Thyroid gland (tissue), 4 donors: Measurements from ENCODE around the gene IL1RL1.

ENCODE experiments used
- POLR2A ChIP-seq, 2 donors: fragments of 450-650 bp; IDR thresholded peaks; one replicate each; pipeline ENCODE4 v1.6.1; 2017; ENCODE audit warnings: antibody characterized with exemption in 2 of 2, mild to moderate bottlenecking in 2 of 2, moderate library complexity in 1 of 2
- TF ChIP-seq, protein P1 (sequence below), 6 experiments: fragments of 200-600 bp in 3 of 6; fragments of 450-650 bp in 3 of 6; sonication (generic) in 3 of 6; IDR thresholded peaks; one replicate each; pipeline ENCODE4 v1.5.1; 2016 to 2019; ENCODE audit warnings: antibody characterized with exemption in 6 of 6, mild to moderate bottlenecking in 2 of 6, inconsistent platforms in 1 of 6, moderate library complexity in 1 of 6

DNA sequence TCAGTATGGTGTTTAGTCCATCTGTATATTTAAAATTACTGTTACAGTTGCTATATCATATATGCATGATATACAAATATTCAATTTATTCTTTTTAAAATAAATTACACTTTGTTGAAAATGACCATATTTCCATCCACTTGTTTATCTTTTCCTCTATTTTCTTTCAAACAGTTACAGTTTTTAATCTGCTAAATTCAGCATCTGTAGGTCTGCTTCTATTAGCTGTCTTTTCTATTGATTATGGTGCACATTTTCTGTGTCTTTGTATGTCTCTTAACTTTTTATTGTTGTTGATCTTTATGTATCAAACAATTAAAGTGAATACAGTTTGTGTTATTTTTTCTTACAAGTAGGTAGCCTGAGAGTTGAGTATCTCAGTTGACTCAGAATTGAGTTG is 72.4 kb downstream of the IL1RL1 start:
- TF ChIP-seq POLR2A (IDR thresholded peaks at IDR 0.05): no peak
- TF ChIP-seq, protein P1, sequence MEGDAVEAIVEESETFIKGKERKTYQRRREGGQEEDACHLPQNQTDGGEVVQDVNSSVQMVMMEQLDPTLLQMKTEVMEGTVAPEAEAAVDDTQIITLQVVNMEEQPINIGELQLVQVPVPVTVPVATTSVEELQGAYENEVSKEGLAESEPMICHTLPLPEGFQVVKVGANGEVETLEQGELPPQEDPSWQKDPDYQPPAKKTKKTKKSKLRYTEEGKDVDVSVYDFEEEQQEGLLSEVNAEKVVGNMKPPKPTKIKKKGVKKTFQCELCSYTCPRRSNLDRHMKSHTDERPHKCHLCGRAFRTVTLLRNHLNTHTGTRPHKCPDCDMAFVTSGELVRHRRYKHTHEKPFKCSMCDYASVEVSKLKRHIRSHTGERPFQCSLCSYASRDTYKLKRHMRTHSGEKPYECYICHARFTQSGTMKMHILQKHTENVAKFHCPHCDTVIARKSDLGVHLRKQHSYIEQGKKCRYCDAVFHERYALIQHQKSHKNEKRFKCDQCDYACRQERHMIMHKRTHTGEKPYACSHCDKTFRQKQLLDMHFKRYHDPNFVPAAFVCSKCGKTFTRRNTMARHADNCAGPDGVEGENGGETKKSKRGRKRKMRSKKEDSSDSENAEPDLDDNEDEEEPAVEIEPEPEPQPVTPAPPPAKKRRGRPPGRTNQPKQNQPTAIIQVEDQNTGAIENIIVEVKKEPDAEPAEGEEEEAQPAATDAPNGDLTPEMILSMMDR (IDR thresholded peaks at IDR 0.05): no peak
